Measurements from ENCODE around the gene SLC17A3.

Gene SLC17A3, protein sequence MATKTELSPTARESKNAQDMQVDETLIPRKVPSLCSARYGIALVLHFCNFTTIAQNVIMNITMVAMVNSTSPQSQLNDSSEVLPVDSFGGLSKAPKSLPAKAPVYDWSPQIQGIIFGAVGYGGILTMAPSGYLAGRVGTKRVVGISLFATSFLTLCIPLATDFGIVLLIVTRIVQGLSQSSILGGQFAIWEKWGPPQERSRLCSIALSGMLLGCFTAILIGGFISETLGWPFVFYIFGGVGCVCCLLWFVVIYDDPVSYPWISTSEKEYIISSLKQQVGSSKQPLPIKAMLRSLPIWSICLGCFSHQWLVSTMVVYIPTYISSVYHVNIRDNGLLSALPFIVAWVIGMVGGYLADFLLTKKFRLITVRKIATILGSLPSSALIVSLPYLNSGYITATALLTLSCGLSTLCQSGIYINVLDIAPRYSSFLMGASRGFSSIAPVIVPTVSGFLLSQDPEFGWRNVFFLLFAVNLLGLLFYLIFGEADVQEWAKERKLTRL

DNA sequence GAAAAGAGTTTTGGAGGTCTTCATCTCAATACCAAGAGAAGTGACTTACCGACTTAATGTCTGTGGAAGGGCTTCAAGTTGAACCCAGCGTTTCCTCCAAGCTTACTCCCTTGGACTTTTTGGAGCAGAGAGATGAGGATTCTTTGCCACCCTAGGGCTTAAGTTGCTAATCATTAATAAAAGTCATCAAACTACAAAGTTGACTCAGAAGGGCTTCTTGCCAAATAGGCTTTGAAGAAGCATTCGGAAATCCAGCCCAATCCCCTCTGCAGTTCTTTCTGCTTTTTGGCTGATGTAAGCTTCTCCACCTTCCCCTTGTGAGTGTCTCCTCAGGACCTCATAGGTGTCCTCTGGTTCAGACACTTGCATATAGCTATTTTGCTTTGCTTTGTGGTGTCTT lies at the start of gene SLC17A3:
Gene SLC17A3 (minus strand): TSS at position 126 of the 400 bp plus-strand sequence. CDS start 5,856 bp downstream, outside the sequence.
- no peak for DNase-seq

DNA sequence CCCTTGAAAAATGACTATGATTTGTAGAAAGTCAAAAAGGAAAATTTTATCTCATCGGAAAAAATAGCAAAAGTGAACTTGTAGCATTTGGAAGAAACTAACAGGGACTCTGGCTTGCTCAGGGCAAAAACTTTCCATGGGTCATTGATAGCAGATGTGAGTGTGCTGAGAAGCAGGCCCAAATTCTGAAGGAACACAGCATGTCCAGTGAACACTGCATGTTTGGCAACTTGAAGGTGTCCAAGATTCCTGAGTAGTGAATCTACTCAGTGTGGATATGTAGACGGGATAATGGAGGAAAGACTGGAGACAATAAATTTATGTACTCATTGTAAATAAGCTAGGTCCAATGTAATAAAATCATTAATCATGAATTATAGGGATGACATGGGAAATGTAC lies 48.3 kb upstream of the SLC17A3 start:
- no peak for DNase-seq

DNA sequence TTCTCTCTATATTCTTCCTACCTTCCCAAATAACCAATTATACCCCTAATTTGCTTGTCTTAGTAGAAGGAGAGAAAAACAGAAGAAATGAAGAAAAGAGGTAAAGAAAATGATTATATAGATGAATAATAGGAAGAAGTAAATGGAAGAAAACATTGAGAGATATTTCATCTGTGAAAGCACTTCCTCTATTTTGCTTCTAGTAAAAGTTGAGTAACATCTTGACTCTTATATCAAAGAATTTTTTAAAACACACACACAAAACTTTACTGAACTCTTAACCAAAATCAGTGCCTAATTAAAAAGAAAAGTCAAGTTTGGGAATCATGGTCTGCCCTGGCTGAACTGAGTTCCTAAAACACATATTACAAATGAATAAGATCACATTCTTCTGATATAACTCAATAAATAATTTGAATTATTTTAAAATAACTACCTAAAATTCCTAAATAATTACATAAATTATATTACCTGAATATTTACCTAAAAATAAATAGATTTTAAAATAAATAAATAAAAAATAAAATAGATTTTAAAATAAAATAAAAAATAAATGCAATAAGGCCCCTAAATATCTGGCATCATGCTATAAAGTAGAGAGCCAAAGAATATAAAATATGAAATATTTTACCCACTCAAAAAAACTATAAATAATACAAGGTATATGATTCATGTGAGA lies 47.6 kb upstream of the SLC17A3 start:
- DNase-seq, result no peak

DNA sequence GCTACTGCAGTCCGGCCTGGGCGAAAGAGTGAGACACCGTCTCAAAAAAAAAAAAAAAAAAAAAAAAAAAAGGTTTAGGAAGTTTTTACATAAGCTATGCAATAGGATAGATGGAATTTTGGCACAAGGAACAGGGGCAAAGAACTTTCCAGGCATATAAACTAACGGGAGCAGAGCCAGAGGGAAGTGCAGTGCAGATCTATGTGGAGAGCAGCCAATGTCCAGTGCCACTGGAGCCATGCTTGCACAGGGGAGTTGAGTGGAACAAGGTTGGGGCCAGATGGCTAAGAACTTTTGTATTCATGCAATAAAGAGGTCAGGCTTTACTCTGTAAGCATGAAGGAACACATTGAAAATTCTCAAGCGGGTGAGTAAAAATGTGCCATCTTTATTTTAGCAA lies 45.6 kb upstream of the SLC17A3 start:
- no peak for DNase-seq

DNA sequence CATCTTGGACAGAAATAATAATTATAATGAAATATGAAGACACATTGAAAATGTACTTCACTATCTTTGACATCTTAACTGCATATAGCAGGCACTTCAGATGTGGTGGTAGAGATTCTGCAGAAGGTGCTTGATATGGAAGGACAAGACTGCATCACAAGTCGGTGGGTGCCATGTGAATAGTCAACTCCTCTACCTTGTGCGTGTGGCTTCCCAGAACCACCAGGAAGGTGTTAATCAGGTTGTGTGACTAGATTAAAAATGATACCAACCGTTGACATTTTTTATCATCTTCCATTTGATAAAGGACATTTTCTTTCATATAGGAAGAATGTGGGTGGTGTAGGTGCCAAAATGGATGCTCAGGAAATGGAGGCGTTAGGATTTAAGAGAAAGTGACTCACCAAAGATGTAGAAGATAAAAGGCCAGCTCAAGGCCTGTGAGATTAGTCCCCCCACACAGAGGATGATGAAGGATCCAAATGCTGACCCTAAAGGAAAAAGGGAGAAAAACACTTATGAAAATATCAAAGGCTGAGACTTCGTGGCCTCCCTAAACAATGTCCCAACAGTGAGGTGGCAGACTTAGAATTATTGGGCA lies 44.1 kb upstream of the SLC17A3 start:
- no peak for DNase-seq

DNA sequence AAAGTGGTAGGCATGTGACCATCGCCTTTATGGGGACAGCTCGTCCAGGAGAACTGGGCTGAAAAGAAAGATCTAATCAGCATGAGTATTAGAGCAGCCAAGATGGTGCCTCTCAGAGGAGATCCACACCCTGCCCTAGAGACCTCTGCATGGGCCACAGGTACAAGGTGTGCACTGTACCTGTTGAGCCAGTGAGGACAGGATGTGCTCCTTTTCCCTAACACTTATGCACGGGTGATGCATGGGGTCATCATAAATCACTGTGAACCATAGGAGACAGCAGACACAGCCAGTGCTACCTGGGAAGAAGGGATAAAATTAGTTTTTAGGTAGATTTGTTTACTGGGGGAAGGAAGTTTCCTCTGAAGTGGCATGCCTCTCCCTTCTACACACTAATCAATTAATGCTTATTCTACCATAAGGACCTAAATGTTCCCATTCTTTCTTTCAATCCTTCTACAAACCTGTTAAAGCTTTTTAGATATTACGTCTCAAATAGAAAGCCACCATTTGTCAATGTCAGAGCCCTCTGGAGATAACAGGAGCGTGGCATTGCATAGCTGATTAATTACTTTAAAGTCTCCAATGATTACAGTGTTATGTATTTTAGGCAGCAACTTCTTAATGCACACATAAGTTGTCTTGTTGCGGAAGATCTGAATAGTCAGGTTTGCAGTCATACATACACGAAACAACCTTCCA lies 42.9 kb upstream of the SLC17A3 start:
- no peak for DNase-seq

DNA sequence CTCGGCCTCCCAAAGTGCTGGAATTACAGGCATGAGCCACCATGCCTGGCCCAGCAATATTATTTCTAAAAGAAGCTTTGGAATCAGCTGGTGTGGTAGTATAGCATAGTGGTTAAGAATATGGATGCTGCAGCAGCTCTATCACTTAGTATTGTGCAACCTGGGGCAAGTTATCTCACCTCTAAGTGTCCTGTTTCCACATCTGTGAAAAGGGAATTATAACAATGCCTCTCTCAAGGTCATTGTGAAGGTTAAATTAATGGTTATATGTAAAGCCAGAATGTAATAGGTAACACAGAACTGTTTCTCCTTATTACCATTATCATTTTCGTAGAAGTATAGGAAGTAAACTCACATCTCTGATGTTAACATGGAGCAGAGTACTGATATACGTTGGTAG lies 42.3 kb upstream of the SLC17A3 start:
- DNase-seq, result no peak

DNA sequence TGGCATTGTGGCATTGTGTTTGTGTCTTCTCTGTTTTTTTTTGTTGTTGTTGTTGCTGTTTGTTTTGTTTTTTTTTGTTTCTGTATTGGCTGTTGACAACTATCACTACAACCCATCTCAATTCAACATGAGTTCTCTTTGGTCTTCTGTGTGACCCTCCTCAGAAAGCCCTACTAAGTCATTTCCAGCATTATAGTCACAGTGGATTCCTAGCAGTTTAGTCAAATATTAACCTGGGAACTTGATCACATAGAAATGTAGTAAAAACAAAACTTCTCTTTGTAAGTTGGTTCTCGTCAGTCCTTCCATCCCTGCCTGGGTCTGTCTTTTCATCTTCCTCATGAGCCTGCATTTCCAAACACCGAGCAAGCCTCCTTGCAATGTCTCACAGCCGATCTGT lies 39.7 kb upstream of the SLC17A3 start:
- no peak for DNase-seq

DNA sequence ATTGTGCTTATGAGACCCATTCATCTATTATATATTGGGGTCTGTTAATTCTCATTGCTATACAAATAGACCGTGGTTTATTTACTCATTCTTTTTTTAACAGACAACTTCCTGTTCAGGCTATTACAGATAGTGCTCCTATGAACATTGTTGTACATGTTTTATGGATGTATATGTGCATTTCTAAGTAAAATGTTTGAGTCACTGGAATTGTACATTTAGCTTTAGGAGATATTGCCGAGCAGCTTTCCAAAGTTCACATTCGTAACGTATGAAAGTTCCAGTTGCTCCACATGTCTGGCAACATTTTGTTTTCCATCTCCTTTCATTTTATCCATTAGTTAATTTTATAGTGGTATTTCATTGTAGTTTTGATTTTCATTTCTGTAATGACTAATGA lies 37.3 kb upstream of the SLC17A3 start:
- DNase-seq, result no peak

DNA sequence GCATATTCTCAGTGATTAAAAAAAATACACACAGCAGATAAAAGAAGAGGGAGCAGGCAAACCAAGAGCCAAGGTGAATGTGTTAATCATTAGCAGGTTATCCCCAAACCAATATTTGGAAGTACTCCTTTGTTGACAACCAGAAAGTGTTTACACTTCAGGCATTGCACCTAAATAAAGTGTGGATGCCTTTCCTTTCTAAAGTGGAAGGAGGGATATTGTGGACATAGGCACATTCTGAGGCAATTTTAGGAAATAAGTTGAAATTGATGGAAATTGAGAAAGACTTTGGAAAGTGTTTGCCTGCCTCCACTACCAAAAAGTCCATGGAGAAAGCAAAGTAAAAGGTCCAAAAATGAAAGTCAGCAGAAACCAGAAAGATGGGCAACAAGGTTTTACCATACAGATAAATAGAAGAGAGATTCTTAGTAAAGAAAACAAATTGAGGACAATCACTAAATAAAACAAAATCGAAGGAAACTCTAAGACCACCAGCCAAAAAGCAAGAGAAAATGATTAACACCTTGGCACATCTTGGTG lies 33.5 kb upstream of the SLC17A3 start:
- no peak for DNase-seq

DNA sequence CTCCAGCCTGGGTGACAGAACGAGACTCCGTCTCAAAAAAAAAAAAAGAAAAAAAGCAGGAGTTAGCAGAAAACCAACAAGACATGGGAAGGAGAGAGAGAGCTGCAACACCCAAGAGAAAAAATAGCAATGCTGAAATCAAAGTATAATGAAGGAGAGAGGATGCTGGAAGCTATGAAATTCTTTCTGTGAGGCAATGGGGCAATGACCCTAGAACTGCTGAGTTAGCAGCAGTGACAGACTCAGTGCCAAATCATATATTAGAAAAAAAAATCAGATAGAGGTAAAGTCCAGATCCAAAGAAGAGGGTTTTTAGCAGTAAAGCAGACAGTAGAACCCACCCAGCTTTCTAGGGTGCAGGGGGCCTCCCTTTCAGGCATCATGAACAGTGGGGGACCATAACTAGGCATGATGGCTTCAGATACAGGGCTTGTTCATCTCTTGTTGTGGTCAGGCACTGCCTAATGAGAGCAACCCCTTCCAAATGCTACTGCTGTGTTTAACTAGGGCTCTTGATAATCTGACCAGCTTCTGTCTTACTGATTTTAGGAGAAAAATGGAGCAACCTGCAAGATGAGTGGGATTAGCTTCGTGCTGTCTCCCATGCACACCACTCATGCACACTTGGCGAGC lies 29.5 kb upstream of the SLC17A3 start:
- no peak for DNase-seq

DNA sequence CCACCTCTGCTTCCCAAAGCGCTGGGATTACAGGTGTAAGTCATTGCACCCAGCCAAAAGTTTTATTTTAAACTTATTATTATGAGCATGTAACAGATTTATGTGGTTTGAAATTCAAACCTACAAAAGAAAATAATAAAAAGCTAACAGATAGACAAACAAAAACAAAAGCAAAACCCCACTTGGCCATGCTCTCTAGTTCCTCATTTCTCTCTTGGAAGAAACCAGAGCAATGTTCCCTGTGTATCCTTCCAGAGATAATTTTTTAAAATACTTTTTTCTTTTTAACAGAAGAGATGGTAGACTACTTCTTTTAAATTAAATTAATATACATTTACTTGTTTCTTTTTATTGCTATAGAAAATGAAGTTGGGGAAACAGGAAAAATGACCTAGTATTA lies 28.0 kb upstream of the SLC17A3 start:
- DNase-seq, result no peak

DNA sequence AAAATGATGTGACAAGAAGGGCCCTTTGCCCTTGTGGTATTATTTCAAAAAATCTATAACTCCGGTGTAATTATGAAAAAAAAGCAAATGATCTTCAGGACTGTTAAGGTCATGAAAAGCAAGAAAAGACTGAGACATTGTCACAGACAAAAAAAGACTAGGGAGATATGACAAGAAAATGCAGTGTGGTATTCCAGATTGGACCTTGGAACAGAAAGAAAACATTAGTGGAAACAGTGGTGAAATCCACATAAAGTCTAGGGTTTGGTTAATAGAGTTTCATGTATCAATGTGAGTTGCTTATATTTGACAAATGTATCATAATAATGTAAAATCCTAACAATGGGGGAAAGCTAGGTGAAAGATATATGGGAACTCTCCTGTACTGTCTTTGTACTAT lies 26.8 kb upstream of the SLC17A3 start:
- no peak for DNase-seq

DNA sequence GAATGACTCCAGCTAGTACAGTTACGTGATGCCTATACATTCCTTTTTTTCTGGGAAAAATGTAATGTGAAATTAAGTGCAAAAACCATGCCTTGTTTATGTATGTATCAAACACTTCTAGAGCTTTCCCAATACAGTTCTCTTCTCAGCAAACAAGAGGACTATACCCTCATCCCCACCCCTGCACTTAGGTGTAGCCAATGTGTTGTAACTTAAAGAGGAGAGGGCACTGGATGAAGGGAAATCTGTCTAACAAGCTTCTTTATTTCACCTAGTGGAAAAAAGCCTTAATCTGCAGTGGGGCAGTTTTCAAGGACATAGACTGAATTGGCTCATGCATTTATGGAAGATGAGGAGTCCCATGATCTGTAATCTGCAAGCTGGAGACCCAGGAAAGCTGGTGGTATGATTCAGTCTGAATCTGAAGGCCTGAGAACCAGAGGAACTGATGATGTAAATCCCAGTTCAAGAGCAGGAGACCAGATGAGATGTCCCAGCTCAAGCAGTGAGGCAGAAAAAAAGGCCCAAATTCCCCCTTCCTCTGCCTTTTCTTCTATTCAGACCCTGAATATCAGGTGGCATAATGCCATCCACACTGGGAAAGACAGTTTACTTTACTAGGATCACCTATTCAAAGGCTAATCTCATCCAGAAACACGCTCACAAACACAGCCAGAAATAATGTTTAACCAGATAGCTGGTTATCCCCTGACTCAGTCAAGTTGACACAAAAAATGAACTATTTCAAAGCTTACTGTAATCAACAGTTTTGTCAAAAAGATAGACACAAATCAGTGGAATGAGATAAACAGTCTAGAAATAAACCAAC lies 25.8 kb upstream of the SLC17A3 start:
- no peak for DNase-seq

DNA sequence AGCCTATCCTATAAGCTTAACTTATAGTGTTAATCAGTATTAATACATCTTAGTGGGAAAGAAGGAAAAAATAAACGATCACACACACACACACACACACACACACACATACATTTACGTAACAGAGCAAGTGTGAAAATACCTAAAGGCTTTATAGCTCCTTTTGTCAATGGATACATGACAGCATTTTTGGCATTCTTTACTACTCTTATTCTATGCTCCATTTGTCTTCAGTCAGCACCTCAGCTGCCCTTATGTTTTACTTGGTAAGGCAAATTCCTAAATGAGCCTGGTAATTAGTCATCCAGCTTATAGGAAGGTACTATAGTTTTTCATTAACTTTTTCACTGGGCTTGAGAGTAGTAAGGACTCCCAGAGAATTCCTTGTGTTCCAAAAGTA lies 25.1 kb upstream of the SLC17A3 start:
- DNase-seq, result no peak

DNA sequence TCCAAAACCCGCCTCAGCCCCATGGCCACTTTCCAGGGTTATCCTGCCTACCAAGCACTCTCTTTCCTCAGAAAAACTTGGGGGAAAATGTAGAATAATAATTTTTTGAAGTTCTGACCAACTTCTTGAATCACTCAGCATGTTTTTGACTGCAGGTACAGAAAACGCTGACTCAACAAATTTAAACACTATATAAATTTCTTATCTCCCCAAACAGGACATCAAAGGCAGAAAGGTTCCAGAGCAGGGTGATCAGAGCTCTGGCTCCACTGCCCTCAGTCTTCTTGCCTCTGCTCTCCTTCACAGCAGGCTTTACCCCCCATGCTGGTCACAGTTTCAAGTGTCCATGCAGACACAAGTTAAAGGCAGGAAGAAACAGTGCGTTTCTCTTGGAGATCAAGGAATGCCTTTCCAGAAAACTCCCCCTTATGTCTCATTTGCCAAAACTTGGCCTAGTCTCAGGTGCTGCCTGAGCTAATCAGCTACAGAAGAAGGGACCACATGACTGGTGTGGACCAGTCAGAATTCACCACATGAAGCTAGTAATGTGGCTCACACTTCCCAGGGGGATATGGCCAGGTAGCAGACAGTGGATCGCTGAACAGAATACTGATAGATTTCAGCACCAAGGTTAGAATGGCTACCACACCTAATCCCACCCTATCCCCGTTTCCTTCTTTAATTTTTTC lies 24.4 kb upstream of the SLC17A3 start:
- DNase-seq, result no peak

DNA sequence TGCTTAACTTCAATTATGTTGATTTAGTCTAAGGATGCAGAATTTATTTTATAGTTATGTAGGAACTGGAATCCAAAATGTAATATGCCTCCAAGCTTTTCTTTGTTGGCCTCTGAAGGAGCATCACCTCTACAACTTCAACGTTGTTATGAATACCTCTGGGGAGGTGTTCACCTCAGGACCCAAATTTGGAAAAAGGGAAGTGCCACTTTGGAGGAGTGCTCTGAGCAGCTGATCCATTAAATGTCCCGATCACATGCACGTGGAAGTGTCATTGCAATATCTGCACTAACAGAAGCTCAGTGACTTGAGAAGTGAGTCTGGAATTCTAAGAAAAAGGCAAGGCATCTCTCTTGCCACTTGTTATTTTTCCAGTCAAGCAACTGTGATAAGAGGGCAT lies 22.2 kb upstream of the SLC17A3 start:
- DNase-seq, result no peak

DNA sequence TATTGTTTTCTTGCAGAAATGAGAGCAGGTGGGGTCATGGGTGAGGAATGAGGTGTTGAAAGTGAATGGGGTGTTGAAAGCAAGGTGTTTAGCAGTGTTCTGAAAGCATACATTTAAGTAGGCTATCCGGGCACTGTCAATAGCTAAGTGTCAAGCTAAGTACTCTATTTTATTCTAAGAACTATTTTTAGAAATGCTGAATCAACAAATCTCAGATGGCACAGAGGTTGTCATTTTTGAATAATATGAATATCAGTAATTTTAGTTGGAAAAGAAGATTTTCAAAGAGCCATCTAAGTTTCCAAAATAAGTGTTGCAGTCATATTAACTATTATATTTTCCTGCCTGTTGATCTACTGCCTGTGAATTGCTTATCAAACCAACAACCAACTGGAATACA lies 21.7 kb upstream of the SLC17A3 start:
- DNase-seq, result no peak

DNA sequence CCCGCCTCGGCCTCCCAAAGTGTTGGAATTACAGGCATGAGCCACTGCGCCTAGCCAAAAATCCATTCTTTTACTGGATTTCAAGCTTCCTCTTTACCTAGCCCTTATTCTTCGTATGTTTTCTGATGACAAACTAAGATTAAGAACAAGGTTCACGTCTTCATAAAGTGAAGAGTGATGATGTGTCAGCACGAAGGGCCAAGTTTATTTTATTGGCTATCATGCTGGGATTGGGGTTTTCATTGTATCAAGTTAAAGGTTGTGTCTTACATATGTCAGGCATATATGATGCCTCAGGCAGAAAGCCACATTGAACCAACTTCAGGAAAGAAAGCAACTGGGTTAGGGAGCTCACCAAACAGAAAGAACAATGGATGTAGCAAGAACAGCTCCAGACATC lies 19.7 kb upstream of the SLC17A3 start:
- DNase-seq, result no peak

DNA sequence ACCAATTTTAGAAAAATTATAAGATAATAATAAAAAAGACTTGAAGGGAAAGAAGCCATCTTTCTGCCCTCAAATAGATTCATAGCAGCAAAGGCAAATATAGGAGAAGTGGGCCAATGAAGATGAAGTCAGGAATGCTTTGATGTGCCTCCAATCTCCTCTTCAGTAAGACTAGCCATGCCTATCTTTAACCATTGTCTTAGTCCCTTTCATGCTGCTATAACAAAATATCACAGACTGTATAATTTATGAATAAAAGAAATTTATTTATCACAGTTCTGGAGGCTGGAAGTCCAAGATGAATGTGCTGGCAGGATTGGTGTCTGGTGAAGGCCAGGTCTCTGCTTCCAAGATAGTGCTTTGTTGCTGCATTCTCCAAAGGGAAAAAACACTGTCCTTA lies 18.8 kb upstream of the SLC17A3 start:
- DNase-seq, result no peak
